NCI-H1048 (cell line): Measurements from ENCODE around the gene HTR3D.
"Not testable (repeated sequence)": the region's sequence is repeated elsewhere in the genome, so short reads cannot be mapped to it uniquely, and the experiment has no call there.

Experiments used
- DNase-seq: peaks from one replicate; lab custom pipeline; 2025; lab: John Stamatoyannopoulos, UW

HTR3D gene

DNA sequence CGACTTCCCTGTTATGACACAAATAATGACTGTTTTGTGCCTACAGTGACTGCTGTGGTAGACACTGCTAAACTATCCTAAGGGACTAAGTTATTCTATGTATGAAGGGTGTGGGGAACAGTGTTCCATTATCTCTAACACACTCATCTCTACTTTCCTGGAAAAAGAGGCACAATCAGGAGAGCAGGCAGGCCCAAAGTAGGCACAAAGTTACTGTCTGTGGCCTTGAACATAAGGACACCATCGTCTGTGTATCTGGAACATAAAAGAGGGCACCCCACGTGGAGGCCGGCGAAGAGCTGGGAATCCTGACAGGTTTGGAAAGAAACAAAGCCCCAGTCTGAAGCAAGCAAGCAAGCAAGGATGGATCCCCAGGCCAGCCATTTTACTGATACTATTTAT lies 15.4 kb upstream of the HTR3D start:
- DNase-seq: no peak

DNA sequence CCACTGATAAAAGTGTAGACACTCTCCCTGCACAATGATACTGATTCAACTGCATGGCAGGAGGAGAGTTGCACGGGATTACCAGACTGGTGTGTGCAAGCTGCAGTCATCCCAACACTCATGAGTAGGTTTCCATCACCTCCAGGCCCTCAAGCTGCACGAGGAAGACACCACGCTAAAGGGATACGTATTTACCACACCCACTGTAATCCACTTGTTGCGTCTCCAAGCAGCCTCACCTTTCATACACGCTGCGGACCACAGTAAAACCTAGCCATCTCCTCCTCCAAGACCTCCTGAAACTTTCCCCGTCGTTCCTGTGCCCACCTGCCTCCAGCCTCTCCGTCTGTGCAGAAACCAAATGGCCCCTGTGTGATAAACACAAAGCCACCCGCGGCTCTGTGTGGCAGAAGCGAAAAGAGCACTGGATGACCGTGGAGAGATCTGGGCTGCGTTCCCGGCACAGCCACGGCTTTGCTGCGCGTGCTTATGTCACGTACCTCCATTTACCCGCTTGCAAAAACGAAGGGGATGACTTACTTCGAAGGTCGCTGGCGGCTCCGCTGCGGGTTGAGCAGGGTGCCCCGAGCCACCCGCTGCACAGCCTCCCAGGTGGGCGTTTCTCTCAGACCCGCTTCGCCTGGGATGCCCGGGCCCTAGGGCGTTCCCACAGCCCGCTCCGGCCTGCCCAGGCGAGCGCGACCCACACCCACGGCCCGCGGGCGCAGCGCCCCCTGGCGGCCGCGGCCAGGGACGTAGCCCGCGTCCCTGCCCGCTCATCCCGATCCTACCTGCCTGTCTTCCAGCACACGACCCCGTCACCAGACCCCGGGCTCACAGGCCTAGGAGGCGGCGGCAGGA lies 14.5 kb upstream of the HTR3D start:
- DNase-seq: peak; percentile 29

DNA sequence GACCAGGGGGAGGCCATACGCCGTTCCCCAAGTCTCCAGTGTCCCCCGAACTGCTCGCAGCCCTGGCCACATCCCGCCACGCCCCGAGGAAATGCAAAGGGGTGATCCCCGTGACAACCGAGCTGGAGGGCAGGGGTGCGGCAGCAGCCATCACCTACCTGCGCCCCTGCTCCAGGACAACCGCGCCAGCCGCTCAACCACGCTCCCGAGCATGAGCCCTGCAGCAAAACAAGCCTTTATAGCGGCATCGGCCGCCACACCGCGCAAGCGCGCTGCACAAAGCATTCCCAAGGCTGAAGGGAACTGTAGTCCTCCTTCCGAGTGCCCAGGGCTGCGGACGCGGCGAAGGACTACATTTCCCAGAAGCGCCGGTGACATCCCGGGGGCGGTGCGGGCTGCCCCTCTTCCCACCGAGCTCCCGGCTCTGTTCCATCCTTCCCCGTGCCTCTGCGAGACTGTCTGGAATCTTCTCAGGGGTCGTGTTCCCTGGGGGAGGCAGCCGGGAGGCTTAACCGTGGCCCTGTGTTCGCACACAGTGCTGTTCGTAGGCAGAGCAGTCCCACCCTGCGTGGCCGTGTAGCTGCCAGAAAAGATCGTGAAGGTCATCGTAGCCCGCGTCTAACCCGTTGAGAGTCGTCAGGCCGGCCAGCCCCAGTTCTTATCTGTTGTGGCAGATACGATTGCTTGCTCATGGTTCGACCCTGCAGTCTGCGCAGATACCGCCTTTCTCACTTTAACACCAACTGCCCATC lies 13.7 kb upstream of the HTR3D start, which contains the start of gene ABCC5:
ABCC5 (minus strand) TSS at position 213 of the 752 bp plus-strand sequence. CDS start 3,492 bp downstream, outside the sequence.
- DNase-seq: peak; percentile 87

DNA sequence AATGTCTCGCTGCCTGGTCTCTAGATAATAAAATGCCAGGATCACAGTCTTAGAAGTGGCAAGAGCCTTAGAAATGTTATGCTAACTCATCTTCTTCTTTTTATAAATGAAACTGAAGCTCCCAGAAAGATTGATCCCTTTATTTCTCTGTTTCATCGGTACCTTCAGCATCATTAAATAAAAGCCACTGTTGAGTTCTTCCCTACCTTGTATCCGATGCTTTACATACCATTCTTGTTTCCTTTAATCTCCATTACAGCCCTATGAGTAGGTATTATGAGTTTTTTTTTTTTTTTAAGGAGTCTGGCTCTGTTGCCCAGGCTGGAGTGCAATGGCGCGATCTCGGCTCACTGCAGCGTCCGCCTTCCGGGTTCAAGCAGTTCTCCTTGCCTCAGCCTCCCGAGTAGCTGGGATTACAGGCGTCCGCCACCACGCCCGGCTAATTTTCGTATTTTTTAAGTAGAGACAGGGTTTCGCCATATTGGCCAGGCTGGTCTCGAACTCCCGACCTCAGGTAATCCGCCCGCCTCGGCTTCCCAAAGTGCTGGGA lies 13.0 kb upstream of the HTR3D start:
- DNase-seq: no peak

DNA sequence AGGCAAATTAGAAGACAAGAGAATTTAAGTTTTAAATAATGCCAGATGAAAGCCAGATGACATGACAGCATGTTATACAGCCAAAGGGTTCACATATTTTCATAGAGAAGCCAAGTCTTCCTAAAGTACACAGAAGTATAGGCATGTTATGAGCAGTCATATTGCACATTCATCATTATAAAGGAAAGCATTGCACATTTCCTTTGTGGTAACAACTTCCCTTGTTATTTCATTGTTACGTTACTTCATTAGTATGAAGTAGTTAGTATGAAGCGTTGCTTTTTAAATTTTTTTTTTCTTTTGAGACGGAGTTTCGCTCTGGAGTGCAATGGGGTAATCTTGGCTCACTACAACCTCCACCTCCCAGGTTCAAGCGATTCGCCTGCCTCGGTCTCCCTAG lies 9.2 kb upstream of the HTR3D start:
- no peak for DNase-seq

DNA sequence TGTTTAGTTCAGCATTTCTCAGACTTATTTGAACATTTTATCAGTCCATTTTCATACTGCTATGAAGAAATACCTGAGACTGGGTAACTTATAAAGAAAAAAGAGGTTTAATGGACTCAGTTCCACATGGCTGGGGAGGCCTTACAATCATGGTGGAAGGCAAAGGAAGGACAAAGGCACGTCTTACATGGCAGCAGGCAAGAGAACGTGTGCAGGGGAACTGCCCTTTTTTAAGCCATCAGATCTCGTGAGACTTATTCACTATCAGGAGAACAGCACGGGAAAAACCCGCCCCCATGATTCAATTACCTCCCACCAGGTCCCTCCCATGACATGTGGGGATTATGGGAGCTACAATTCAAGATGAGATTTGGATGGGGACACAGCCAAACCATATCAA lies 6.3 kb upstream of the HTR3D start:
- not testable (repeated sequence) for DNase-seq

DNA sequence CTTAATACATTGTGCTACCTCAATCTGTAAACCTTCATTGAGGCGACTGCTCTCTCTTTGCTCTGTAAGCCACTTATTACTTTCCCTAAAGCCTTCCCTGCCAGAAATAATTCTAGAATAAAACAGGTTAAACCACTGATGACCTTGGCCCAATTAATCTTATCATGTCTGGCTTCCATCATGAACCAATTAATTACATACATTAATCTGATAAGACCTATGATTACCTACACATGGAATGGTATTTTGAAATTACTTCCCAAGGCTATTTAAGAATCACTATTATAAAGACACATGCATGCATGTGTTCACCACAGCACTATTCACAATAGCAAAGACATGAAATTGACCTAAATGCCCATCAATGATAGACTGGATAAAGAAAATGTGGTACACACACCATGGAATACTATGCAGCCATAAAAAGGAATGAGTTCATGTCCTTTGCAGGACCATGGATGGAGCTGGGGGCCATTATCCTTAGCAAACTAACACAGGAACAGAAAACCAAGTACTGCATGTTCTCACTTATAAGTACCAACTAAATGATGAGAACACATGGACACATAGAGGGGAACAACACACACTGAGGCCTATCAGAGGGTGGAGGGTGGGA lies 3.2 kb upstream of the HTR3D start:
- DNase-seq: not testable (repeated sequence)

DNA sequence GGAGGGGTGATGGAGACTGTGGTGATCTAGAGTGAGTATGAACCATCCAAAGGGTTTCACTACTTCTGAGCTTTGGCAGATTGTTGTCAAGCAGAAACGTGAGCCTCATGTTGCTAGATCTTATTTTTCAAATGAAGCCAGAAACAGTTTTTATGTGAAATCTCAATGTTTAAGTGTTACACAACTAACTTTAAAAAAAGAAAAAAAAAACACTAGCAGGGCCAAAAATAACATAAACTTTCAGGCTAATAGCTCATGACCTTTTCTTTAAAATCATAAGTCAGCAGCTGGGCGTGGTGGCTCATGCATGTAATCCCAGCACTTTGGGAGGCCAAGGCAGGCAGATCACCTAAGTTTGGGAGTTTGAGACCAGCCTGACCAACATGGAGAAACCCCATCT lies 2.1 kb upstream of the HTR3D start:
- no peak for DNase-seq

DNA sequence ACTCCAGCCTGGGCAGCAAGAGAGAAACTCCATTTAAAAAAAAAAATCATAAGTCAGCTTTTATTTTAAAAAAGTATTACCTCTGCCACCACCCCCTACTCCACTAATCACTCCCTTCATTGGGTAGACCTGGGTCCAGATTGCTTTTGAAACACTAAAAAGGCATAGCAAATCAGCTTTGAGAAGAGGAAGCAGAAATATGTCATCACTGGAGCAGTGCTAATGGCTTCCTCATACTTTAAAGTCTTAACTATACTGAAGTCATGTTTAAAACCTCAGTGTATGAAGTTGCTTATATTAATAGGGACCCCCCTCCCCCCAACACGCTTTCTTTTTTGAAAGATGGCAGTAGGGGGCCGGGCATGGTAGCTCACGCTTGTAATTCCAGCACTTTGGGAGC lies 1.0 kb upstream of the HTR3D start:
- no peak for DNase-seq

DNA sequence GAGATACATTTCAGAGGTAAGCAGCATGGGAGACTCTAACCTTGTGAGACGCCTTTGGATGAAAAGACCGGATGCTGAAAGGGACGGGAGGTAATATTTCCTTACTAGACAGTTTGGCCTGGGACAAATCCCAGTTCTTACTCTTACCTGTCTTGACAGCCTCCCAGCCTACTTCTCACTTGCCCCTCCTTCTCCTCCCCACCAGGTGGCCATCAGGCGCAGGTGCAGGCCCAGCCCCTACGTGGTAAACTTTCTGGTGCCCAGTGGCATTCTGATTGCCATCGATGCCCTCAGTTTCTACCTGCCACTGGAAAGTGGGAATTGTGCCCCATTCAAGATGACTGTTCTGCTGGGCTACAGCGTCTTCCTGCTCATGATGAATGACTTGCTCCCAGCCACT lies 6.3 kb downstream of the HTR3D start:
- DNase-seq: no peak

DNA sequence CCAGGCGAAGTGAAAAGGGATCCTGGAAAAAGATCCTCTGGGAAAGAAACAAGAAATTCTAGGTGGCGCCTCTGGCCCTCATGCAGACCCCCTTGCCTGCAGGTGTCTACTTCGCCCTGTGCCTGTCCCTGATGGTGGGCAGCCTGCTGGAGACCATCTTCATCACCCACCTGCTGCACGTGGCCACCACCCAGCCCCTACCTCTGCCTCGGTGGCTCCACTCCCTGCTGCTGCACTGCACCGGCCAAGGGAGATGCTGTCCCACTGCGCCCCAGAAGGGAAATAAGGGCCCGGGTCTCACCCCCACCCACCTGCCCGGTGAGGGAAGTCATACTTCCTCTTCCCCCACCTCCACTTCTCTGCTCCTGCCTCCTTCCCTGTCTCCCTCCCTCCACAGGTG lies 6.8 kb downstream of the HTR3D start:
- not testable (repeated sequence) for DNase-seq

DNA sequence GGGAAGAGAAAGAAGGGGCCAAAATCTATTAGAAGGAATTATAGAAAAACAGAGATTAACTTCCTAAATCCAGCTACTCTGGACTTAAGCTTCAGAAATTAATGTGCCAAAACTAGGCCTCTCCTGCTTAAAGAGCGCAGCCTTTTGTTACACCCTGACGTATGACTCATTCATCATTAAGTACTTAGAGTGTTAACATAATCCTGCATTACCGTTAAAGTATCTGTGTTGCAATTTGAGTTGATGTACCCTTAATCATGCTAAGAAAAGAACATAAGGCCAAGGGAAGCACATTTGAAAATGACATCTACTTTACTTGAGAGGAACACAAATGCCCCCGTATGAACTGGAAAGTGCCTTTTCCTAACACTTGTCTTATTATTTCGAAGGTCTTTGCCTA lies 7.9 kb downstream of the HTR3D start:
- DNase-seq: no peak

DNA sequence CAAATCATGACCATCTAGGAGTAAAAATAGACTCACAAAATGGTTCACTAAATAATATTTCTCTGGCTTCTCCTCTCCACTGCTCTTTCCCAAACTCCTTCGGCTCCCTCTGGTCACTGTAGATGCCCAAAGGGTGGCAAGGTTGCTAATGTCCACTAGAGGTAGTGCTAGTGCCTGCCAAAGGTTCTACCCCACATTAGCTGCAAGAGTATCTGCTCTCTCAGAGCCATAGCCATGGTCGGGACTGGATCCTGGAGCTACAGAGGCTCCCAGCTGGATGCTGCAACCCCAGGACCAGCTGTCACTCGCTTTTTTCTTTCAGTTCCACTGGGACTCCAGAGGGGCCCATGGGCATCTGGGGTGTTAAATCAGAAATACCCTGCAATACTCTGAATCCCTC lies 8.5 kb downstream of the HTR3D start:
- DNase-seq: no peak

DNA sequence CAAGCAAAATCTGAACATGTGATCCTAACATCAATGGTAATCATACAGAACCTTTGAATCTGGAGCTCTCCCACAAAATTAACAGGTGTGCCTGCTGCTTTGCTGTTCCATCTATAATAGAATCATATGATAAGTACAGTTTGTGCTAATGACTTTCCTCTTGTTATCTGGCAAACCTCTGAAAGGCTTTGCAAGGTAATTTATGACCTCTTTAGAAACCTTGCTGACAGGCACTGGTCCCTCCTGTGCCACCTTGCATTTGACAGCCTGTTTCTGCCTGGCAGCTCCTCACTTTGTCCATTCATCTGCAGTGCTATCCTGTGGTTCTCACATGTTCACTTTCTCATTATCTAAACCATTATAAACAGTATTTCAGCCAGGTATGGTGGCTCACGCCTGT lies 11.1 kb downstream of the HTR3D start:
- DNase-seq: no peak

DNA sequence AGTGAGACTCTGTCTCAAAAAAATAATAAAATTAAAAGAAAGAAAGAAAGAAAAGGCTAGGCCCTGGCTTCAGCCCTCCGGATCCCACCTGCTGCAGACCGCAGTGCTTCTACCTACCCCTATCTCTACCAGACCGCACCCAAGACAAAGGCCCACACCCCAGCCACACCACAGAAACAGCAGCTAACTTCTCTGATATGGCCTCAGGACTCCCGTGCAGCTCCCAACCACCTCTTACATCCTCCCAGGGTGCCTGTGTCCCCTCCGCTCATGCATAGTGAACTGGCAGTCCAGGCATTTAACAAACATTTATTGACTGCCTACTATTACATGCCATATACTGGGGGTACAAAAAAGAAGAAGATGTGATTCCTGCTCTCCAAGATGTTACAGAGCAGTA lies 14.5 kb downstream of the HTR3D start:
- no peak for DNase-seq

DNA sequence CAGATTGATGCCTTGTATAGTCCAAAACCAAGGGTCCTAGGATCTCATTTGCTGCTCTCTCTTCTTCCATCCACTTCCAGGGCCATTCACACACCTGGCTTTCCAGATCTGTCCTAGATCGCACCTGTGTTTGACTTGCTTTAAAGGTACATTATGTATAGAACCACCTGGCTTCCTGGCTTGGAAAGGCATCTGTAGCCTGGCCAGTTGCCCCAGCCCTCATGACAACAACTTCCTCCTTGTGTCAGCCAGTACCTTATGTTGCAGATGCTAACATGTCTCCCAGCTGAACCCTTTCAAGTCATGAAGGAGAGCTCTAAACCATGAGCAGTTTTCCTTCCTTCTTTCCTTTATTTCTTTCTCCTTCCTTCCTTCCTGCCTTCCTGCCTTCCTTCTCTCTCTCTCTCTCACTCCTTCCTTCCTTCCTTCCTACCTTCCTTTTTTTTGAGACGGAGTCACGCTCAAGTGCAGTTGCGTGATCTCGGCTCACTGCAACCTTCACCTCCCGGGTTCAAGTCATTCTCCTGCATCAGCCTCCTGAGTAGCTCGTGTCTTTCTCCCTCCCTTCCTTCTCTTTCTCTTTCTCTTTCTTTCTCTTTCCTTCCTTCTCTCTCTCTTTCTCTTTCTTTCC lies 18.8 kb downstream of the HTR3D start:
- DNase-seq: no peak

DNA sequence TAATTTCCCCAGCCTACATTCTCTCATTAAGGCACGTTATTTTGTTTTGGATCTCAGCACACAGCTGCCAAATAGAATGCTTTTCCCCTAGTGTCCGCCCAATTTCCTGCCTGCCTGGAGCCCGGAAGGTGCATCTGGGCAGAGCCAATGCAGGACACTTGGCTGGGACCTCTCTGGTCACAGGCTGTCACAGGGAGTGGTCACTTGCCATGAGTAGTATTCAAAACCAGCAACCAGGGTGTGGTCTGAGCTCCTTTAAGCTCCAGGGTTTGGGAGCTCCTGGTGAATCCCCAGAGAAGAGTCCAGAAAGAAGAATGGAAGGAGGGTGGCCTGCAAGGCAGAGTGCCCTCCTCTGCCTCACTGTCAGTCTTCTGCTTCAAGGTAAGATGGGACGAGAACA lies 21.2 kb downstream of the HTR3D start, which contains the start of gene HTR3C:
HTR3C (plus strand) TSS at position 281 of the 400 bp plus-strand sequence; CDS start at position 315, 34 bp downstream.
- no peak for DNase-seq

DNA sequence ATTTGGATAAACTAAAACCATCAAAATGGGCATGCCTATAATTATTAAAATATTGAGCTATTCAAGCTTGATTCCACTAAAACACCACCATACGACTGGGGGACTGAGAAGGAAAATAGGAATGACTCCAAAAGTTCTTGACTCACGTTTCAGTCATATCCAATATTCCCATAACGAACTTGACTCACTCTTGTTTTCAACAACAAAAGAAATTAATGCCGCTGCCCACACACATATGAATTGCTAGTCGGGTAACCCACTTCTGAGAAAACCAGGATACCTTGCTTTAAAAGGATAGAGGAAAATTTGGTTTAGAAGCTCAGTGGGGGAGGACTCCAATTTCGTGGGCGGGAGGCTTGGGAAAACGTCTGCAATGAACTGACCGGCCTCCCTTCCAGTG lies 26.5 kb downstream of the HTR3D start:
- DNase-seq: no peak

DNA sequence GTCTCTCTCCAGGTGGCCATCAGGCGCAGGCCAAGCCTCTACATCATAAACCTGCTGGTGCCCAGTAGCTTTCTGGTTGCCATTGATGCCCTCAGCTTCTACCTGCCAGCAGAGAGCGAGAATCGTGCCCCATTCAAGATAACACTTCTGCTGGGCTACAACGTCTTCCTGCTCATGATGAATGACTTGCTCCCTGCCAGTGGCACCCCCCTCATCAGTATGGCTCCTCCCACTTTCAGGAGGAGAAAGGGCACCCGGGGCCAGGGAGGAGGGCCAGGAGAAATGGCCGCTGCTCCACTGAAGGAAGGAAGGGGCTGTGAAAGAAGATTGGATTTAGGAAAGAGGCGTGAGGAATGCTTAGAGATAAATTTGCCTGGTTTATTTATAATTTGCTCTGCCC lies 27.9 kb downstream of the HTR3D start:
- DNase-seq: no peak

DNA sequence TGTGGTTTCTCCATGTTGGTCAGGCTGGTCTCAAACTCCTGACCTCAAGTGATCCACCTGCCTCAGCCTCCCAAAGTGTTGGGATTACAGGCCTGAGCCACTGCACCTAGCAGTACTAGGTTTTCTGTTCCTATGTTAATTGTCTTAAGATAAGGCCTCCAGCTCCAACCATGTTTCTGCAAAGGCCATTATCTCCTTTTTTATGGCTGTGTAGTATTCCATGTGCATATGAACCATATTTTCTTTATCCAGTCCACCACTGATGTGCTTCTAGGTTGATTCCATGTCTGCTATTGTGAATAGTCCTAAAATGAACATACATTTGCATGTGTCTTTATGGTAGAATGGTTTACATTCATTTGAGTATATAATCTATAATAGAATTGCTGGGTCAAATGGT lies 31.1 kb downstream of the HTR3D start:
- DNase-seq: no peak

DNA sequence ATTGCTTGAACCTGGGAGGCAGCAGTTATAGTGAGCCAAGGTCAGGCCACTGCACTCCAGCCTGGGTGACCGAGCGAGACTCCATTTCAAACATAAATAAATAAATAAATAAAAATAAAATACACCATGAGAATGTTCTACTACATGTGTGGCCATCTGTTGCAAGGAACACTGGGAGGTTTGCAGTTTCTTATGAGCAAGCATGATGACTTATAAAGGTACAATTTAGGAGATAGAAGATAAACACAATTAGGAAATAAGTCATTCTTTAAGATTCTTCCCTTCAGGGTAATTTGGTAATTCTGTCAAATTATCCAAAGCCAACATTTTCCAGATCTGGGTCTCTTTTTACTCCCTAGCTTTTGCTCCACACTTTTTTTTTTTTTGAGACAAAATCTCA lies 34.7 kb downstream of the HTR3D start:
- DNase-seq: no peak

DNA sequence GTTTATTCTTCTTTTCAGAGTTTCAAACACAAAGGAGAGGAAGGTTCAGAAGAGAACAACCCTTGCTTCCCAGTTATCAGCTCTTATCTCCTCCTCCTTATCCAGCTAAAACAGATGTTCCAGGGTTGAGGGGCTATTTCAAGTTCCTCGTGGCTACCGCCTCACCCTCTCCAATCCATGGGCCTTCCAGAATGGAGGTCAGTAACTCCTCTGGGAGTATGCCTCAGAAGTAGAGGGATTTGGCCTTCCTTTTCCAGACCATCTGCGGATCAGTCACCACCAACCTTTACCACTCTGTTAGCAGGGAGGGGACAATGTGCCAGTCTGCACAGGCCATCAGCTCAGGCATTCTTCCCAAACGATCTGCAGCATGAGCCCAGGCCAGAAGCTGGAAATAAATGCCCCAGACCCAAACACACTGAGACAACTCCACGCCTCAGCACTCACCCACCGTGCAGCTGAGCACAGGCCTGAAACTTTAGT lies 36.1 kb downstream of the HTR3D start:
- DNase-seq: no peak
